Measurements from ENCODE around the gene MBLAC1. TPM values are rescaled to one million over a fixed set of nuclear protein-coding genes. Genes with fewer than 3 reads are reported as not detected.
A peak's percentile ranks its signal among the peaks of the same experiment; 100 is the strongest.

The MBLAC1 gene
- total and polyA plus RNA-seq, 2 donors from 2014 or later, result 2.4 to 3.7 TPM

GRCh38 chr7:100158229-100159098, 31.7 kb downstream of the MBLAC1 start, which contains the start of gene TRAPPC14:
TSS of gene TRAPPC14 (minus strand) at chr7:100158723. CDS start at chr7:100158499, 224 bp downstream.
- peak within 1 kb of the TSS; percentile 13 to 51 for H3K27ac ChIP-seq (ENCODE audit: low read depth in 2 of 2, low read length in 2 of 2)
- DNase-seq, result peak; percentile 96 to 97 (median 97)
- H3K27me3 ChIP-seq (ENCODE audit: control insufficient read depth, insufficient read depth, low read length), result no peaks in the 10 kb centered on the region
- H3K4me3 ChIP-seq (ENCODE audit: low read length in 3 of 3), result peak within 1 kb of the TSS; percentile 61 to 72 (median 71)
- H3K4me1 ChIP-seq (ENCODE audit: control insufficient read depth in 2 of 3, insufficient read depth in 2 of 3, low read depth in 1 of 3, low read length in 3 of 3), result peaks cover 0 to 8% (median 4%) of the 10 kb centered on the region in 3 donors
- intact Hi-C loops (cut with DNase I), result no loop called here
- FAIRE-seq, result no peak
- H3K9me3 ChIP-seq (ENCODE audit: control insufficient read depth in 2 of 3, insufficient read depth in 1 of 3, low read length in 3 of 3), result no peaks in the 10 kb centered on the region
- peak within 1 kb of the TSS; percentile 31 to 75 (median 61) for H3K9ac ChIP-seq (ENCODE audit: low read length in 3 of 3)
- H3K36me3 ChIP-seq (ENCODE audit: control insufficient read depth in 2 of 3, insufficient read depth in 3 of 3, low read length in 3 of 3), result peaks cover 2 to 18% (median 3%) of the 10 kb centered on the region in 3 donors
- TF ChIP-seq CTCF (IDR thresholded peaks at IDR 0.05; ENCODE audit: borderline replicate concordance, extremely low read depth, insufficient read depth), result no peak

- Histone ChIP-seq H3K9me3 (ENCODE audit: control insufficient read depth in 2 of 3, insufficient read depth in 1 of 3, low read length in 3 of 3) (no peaks in the 10 kb centered on the region), H3K4me1 (ENCODE audit: control insufficient read depth in 2 of 3, insufficient read depth in 2 of 3, low read depth in 1 of 3, low read length in 3 of 3) (peaks cover 0 to 8% (median 4%) of the 10 kb centered on the region in 3 donors), H3K4me3 (ENCODE audit: low read length in 3 of 3) (peak overlapping the region; percentile 61 to 72 (median 71)), H3K36me3 (ENCODE audit: control insufficient read depth in 2 of 3, insufficient read depth in 3 of 3, low read length in 3 of 3) (peaks cover 2 to 13% (median 3%) of the 10 kb centered on the region in 3 donors), H3K27me3 (ENCODE audit: control insufficient read depth, insufficient read depth, low read length) (no peaks in the 10 kb centered on the region), H3K9ac (ENCODE audit: low read length in 3 of 3) (peak overlapping the region; percentile 31 to 75 (median 59)), H3K27ac (ENCODE audit: low read depth in 2 of 2, low read length in 2 of 2) (peak overlapping the region in 1 of 2 donors; percentile 13)
- DNase-seq (peak in 1 of 5 donors; percentile 50), FAIRE-seq (no peak)
- no peak for TF ChIP-seq CTCF (IDR thresholded peaks at IDR 0.05; ENCODE audit: borderline replicate concordance, extremely low read depth, insufficient read depth)
- intact Hi-C loops (cut with DNase I), result no loop called here
Observed at GRCh38 chr7:100159099-100159623, 32.4 kb downstream of the MBLAC1 start.

GRCh38 chr7:100160067-100160466, 33.3 kb downstream of the MBLAC1 start:
- no peaks in the 10 kb centered on the region for H3K27me3 ChIP-seq (ENCODE audit: control insufficient read depth, insufficient read depth, low read length)
- no peak for TF ChIP-seq CTCF (IDR thresholded peaks at IDR 0.05; ENCODE audit: borderline replicate concordance, extremely low read depth, insufficient read depth)
- no peak overlapping the region for H3K27ac ChIP-seq (ENCODE audit: low read depth in 2 of 2, low read length in 2 of 2)
- H3K4me3 ChIP-seq (ENCODE audit: low read length in 3 of 3), result no peak overlapping the region
- intact Hi-C loops (cut with DNase I), result no loop called here
- peaks cover 2 to 9% (median 3%) of the 10 kb centered on the region in 3 donors for H3K36me3 ChIP-seq (ENCODE audit: control insufficient read depth in 2 of 3, insufficient read depth in 3 of 3, low read length in 3 of 3)
- no peaks in the 10 kb centered on the region for H3K9me3 ChIP-seq (ENCODE audit: control insufficient read depth in 2 of 3, insufficient read depth in 1 of 3, low read length in 3 of 3)
- DNase-seq (no peak), FAIRE-seq (no peak)
- no peak overlapping the region for H3K9ac ChIP-seq (ENCODE audit: low read length in 3 of 3)
- H3K4me1 ChIP-seq (ENCODE audit: control insufficient read depth in 2 of 3, insufficient read depth in 2 of 3, low read depth in 1 of 3, low read length in 3 of 3), result peaks cover 0 to 8% (median 4%) of the 10 kb centered on the region in 3 donors
